Mesendoderm (in vitro differentiated cells): Measurements from ENCODE around the gene SNX24.

ENCODE experiments used
- DNase-seq: peaks from one replicate; pipeline ENCODE4 v3.0.0; 2013
- H2AK5ac ChIP-seq: 2 replicates; pipeline ENCODE4 v1.6.1; 2013; ENCODE audit warnings: low read length, inconsistent platforms
- H2BK120ac ChIP-seq: 2 replicates; pipeline ENCODE4 v1.6.1; 2013; ENCODE audit warnings: low read depth, mild to moderate bottlenecking, low read length, moderate library complexity, mixed read lengths
- H2BK15ac ChIP-seq: replicated peaks from 2 replicates; pipeline ENCODE4 v1.6.1; 2013; ENCODE audit warnings: low read depth, mild to moderate bottlenecking, moderate library complexity
- H2BK5ac ChIP-seq: 2 replicates; pipeline ENCODE4 v1.6.1; 2013; ENCODE audit warnings: low read length, inconsistent platforms
- H3K18ac ChIP-seq: 2 replicates; pipeline ENCODE4 v1.6.1; 2013; ENCODE audit warnings: mild to moderate bottlenecking, low read length, mixed read lengths
- H3K23ac ChIP-seq: one replicate; pipeline ENCODE4 v1.6.1; 2013; ENCODE audit warnings: low read length
- H3K27ac ChIP-seq: 2 replicates; pipeline ENCODE4 v1.5.1; 2013; ENCODE audit warnings: low read depth, mild to moderate bottlenecking, inconsistent platforms, low read length, moderate library complexity
- H3K27me3 ChIP-seq: 2 replicates; pipeline ENCODE4 v1.6.1; 2013; ENCODE audit warnings: low read length, control low read depth, mild to moderate bottlenecking, inconsistent platforms; ENCODE audit not compliant: insufficient read depth, poor library complexity
- H3K36me3 ChIP-seq: 2 replicates; pipeline ENCODE4 v1.6.1; 2013; ENCODE audit warnings: low read length, inconsistent platforms; ENCODE audit not compliant: control insufficient read depth, insufficient read depth
- H3K4ac ChIP-seq: one replicate; pipeline ENCODE4 v1.6.1; 2013; ENCODE audit warnings: low read depth, mild to moderate bottlenecking, low read length, moderate library complexity
- H3K4me1 ChIP-seq: 2 replicates; pipeline ENCODE4 v1.6.1; 2013; ENCODE audit warnings: low read depth, low read length, inconsistent platforms; ENCODE audit not compliant: control insufficient read depth
- H3K4me2 ChIP-seq: 2 replicates; pipeline ENCODE4 v1.6.1; 2013; ENCODE audit warnings: low read length
- H3K4me3 ChIP-seq: 2 replicates; pipeline ENCODE4 v1.5.1; 2013; ENCODE audit warnings: mild to moderate bottlenecking, low read length
- H3K56ac ChIP-seq: one replicate; pipeline ENCODE4 v1.6.1; 2013; ENCODE audit warnings: low read length
- H3K79me1 ChIP-seq: 2 replicates; pipeline ENCODE4 v1.6.1; 2013; ENCODE audit warnings: low read length, inconsistent platforms
- H3K79me2 ChIP-seq: 2 replicates; pipeline ENCODE4 v1.6.1; 2013; ENCODE audit warnings: mild to moderate bottlenecking, low read length; ENCODE audit not compliant: control insufficient read depth, insufficient read depth
- H3K9ac ChIP-seq: 2 replicates; pipeline ENCODE4 v1.6.1; 2013; ENCODE audit warnings: low read length, inconsistent platforms
- H4K5ac ChIP-seq: one replicate; pipeline ENCODE4 v1.6.1; 2013; ENCODE audit warnings: low read length
- H4K8ac ChIP-seq: one replicate; pipeline ENCODE4 v1.6.1; 2013; ENCODE audit warnings: low read depth, mild to moderate bottlenecking, control low read depth, low read length, moderate library complexity
- WGBS: extraction: QIAGEN DNeasy Blood & Tissue Kit; methylation state at CpG from one replicate; pipeline ENCODE4 v1.1.7; 2013; ENCODE audit warnings: low lambda C conversion rate, missing lambda C conversion rate; ENCODE audit not compliant: insufficient coverage; ENCODE audit errors: extremely low coverage; 5-methylcytosine and 5-hydroxymethylcytosine counted together

SNX24 gene

DNA sequence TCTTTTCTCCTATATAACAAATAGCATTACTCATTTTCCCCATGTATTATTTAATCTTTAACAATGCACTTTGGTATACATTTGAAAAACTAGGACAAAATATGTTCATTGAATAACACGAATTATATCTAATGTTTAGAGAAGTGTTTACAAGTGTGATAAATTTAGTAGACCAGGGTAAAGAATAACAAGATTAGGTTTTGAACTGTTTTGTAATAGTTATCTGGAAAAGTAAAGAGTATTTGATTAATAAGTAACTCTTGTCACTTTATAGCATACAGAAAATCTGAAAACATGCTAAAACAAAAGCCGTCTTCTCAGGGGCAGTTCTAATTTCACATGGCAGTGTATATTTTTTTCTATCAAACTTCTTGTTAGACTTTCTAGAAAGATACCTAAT lies 132.7 kb downstream of the SNX24 start:
- no peak overlapping the region for H3K9ac ChIP-seq
- no peak overlapping the region for H3K23ac ChIP-seq
- H4K5ac ChIP-seq, result no peak overlapping the region
- H4K8ac ChIP-seq, result no peak overlapping the region
- no peak overlapping the region for H2BK120ac ChIP-seq
- H3K56ac ChIP-seq, result no peak overlapping the region
- no peaks in the 10 kb centered on the region for H3K79me2 ChIP-seq
- H3K4me2 ChIP-seq, result no peak overlapping the region
- DNase-seq, result no peak
- no peak overlapping the region for H2BK5ac ChIP-seq
- H3K4me1 ChIP-seq, result no peaks in the 10 kb centered on the region
- H3K36me3 ChIP-seq, result no peaks in the 10 kb centered on the region
- no peaks in the 10 kb centered on the region for H3K27me3 ChIP-seq
- H3K18ac ChIP-seq, result no peak overlapping the region
- H3K79me1 ChIP-seq, result no peaks in the 10 kb centered on the region
- H3K4ac ChIP-seq, result no peak overlapping the region
- no CpG with 5 or more reads among the region's 2 CpGs for WGBS
- no peak overlapping the region for H3K4me3 ChIP-seq
- no peak overlapping the region for H2AK5ac ChIP-seq
- H2BK15ac ChIP-seq, result no peak overlapping the region
- H3K27ac ChIP-seq, result no peak overlapping the region

DNA sequence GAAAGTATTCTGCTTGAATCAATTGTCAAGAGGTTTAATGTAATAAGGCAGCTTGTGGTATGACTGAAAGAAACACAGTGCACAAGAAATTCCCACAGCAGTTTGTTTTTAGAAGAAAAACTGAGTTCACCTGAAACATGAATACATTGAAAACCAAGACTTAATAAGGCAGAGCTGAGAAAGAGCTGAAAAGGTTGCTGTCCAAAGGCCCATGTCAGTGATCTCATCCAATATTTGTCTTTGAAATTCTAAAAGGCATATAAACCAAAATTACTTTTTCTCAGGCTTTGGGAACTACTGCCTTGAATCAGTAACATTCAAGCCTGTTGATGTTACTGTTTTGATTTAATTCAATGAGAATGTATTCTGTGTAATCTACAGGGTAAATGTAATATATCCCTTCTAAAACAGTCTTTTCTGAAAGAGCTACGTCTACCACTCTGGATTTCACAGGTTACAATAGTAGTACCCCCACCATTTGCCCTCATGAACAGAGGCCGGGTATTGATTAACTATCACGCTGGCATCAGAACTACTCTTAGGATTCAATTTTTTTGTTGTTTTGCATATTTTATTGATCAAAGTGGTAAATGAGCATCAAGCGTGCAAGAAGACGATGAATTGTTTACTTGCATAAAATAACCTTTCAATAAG lies 133.4 kb downstream of the SNX24 start:
- Histone ChIP-seq H3K4me2 (no peak overlapping the region), H2BK5ac (no peak overlapping the region), H3K79me2 (no peaks in the 10 kb centered on the region), H3K56ac (no peak overlapping the region), H3K27ac (no peak overlapping the region), H2BK120ac (no peak overlapping the region), H3K27me3 (no peaks in the 10 kb centered on the region), H3K4me1 (no peaks in the 10 kb centered on the region), H3K9ac (no peak overlapping the region), H3K79me1 (no peaks in the 10 kb centered on the region), H3K23ac (no peak overlapping the region), H4K5ac (no peak overlapping the region), H3K36me3 (no peaks in the 10 kb centered on the region), H4K8ac (no peak overlapping the region), H3K4ac (no peak overlapping the region), H2AK5ac (no peak overlapping the region), H3K4me3 (no peak overlapping the region), H3K18ac (no peak overlapping the region), H2BK15ac (no peak overlapping the region)
- no peak for DNase-seq
- WGBS, result no CpG with 5 or more reads among the region's 5 CpGs

DNA sequence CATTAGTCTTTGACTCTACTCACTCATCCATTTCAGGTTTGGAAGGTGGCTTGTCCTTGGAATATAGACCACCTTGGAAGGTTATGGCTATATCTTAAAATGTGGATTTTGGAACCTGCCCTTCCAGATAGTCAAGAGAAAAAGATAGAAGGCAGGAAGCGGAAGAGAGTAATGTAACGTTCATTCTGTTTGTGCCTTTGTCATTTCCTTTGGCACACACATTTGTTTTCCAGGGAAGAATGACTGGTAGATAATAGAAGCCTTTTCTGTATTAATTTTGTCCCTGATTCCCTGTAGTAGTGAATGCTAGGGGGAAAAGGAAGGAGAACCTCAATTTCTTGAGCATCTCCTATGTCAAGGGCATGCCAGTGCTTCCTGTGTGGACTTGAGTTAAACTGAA lies 136.4 kb downstream of the SNX24 start:
- Histone ChIP-seq H2BK15ac (no peak overlapping the region), H3K27ac (no peak overlapping the region), H3K56ac (no peak overlapping the region), H3K79me1 (no peaks in the 10 kb centered on the region), H4K8ac (no peak overlapping the region), H2BK120ac (no peak overlapping the region), H3K9ac (no peak overlapping the region), H3K4ac (no peak overlapping the region), H3K4me3 (no peak overlapping the region), H3K36me3 (no peaks in the 10 kb centered on the region), H3K18ac (no peak overlapping the region), H2BK5ac (no peak overlapping the region), H4K5ac (no peak overlapping the region), H3K27me3 (no peaks in the 10 kb centered on the region), H2AK5ac (no peak overlapping the region), H3K79me2 (no peaks in the 10 kb centered on the region), H3K4me1 (no peaks in the 10 kb centered on the region), H3K23ac (no peak overlapping the region), H3K4me2 (no peak overlapping the region)
- DNase-seq, result no peak
- no CpG with 5 or more reads among the region's 2 CpGs for WGBS

DNA sequence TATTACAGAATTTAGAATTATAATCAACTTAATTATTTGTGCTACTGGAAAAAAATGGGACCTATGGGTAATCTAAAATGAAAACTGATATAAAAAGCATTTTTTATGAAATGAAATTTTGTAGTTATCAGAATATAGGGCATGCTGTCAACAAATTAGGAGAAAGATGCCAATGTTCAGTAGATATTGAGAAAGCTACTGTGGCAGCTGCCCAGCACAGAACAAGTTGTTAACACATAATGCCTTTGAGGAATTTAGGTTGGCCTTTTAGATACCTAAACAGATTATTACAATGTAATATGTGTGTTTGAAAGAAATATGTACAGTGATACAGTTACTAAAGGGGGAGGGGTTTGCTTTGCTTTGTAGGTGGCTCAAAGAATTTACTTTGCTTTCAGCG lies 137.0 kb downstream of the SNX24 start:
- Histone ChIP-seq H3K18ac (no peak overlapping the region), H2BK15ac (no peak overlapping the region), H4K5ac (no peak overlapping the region), H3K27ac (no peak overlapping the region), H3K4ac (no peak overlapping the region), H2BK120ac (no peak overlapping the region), H3K79me2 (no peaks in the 10 kb centered on the region), H4K8ac (no peak overlapping the region), H3K56ac (no peak overlapping the region), H3K27me3 (no peaks in the 10 kb centered on the region), H3K79me1 (no peaks in the 10 kb centered on the region), H3K23ac (no peak overlapping the region), H3K4me2 (no peak overlapping the region), H2BK5ac (no peak overlapping the region), H3K36me3 (no peaks in the 10 kb centered on the region), H3K4me1 (no peaks in the 10 kb centered on the region), H3K9ac (no peak overlapping the region), H2AK5ac (no peak overlapping the region), H3K4me3 (no peak overlapping the region)
- DNase-seq, result no peak
- WGBS, result no CpG with 5 or more reads among the region's 1 CpG

DNA sequence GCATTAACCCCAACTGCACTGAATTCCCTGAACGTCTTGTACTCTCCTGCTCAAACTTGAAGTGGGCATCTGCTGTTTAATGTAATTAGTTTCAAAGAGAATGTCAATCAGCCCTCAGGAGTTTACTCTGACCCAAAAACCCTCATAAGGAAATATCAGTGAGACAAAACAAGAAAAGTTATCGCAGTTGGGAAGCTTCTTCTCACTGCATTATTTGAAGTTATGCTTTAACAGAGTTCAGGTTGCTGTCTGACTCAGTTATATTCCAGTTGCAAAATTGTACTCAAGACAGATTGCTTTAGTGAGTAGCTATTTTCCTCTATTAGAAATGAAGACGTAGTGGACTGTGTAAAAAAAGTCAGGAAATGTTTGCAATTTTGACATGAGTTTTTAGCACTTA lies 139.0 kb downstream of the SNX24 start:
- Histone ChIP-seq H3K27me3 (no peaks in the 10 kb centered on the region), H3K36me3 (no peaks in the 10 kb centered on the region), H4K8ac (no peak overlapping the region), H3K4me1 (no peaks in the 10 kb centered on the region), H2AK5ac (no peak overlapping the region), H3K18ac (no peak overlapping the region), H4K5ac (no peak overlapping the region), H2BK5ac (no peak overlapping the region), H3K4me2 (no peak overlapping the region), H3K79me2 (no peaks in the 10 kb centered on the region), H2BK120ac (no peak overlapping the region), H3K56ac (no peak overlapping the region), H2BK15ac (no peak overlapping the region), H3K4me3 (no peak overlapping the region), H3K9ac (no peak overlapping the region), H3K4ac (no peak overlapping the region), H3K27ac (no peak overlapping the region), H3K79me1 (no peaks in the 10 kb centered on the region), H3K23ac (no peak overlapping the region)
- no CpG with 5 or more reads among the region's 3 CpGs for WGBS
- no peak for DNase-seq

DNA sequence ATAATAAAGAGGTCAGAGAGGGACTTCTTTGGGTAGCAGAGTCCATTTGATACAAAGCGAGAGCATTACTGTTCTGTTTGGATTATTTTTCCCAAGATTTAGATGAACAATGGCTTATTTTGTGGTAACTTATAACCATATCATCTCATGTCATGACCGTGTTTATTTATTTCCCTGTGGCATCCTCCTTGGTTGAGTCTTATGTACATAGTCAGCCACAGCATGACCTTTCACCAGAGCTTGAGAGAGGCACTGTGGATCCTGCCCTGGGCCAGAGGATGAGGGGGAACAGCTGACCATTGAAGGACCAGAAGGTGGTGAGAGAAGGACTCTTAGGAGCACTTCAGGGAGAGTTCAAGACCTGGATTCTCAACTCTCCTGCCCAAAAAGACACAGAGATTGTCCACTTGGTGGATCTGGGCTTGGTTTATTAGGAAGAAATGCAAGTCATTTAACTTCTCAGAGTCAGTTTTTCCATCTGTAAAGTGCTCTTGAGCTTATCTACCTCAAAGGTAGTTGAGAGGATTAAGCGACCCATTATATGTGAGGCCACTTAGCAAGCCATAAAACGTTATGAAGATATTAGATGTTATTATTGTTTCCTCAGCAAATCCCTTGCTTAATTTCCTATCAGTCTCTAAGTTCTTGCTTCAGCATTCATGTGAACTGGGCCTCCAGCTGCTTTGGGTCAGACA lies 139.7 kb downstream of the SNX24 start:
- no peak overlapping the region for H3K4me3 ChIP-seq
- no peak overlapping the region for H2AK5ac ChIP-seq
- no peaks in the 10 kb centered on the region for H3K79me2 ChIP-seq
- H3K18ac ChIP-seq, result no peak overlapping the region
- H2BK5ac ChIP-seq, result no peak overlapping the region
- no peak overlapping the region for H3K56ac ChIP-seq
- H4K5ac ChIP-seq, result no peak overlapping the region
- H3K4ac ChIP-seq, result no peak overlapping the region
- DNase-seq, result no peak
- H3K23ac ChIP-seq, result no peak overlapping the region
- no peaks in the 10 kb centered on the region for H3K79me1 ChIP-seq
- no peaks in the 10 kb centered on the region for H3K36me3 ChIP-seq
- no peak overlapping the region for H3K9ac ChIP-seq
- no peak overlapping the region for H2BK15ac ChIP-seq
- no peak overlapping the region for H3K27ac ChIP-seq
- H2BK120ac ChIP-seq, result no peak overlapping the region
- no peak overlapping the region for H3K4me2 ChIP-seq
- no peaks in the 10 kb centered on the region for H3K27me3 ChIP-seq
- H3K4me1 ChIP-seq, result no peaks in the 10 kb centered on the region
- no peak overlapping the region for H4K8ac ChIP-seq
- WGBS, result no CpG with 5 or more reads among the region's 4 CpGs
